ENCODE results near the gene OR11L1. TPM values are rescaled to one million over a fixed set of nuclear protein-coding genes. Genes with fewer than 3 reads are reported as not detected.

OR11L1 gene
- total RNA-seq, 1 experiment from 2014 or later = not detected

- H2AFZ ChIP-seq (ENCODE audit: low read depth, low read length, poor library complexity, severe bottlenecking) = no peak overlapping the region
- H3K27me3 ChIP-seq (ENCODE audit: insufficient read depth, low read length) = no peaks in the 10 kb centered on the region
- ATAC-seq (no peak), DNase-seq (ENCODE audit: low read depth, low spot score) (no peak)
- no peaks in the 10 kb centered on the region for H3K79me2 ChIP-seq (ENCODE audit: insufficient read depth, low read length)
- ChIA-PET CTCF (no interaction called here), RAD21 (ENCODE audit: low non-redundant PET in 1 of 2, low total read pairs in 2 of 2, uncharacterized antibody in 2 of 2, unreplicated experiment in 2 of 2) (no interaction called here), POLR2A (no interaction called here)
- BruUV-seq (replicated peaks) = no TSS peak
- no peaks in the 10 kb centered on the region for H3K4me1 ChIP-seq (ENCODE audit: control insufficient read depth in 1 of 2, insufficient read depth in 2 of 2, low read length in 2 of 2)
- H3K36me3 ChIP-seq (ENCODE audit: control insufficient read depth in 1 of 2, insufficient read depth in 2 of 2, low read length in 2 of 2) = no peaks in the 10 kb centered on the region
- intact Hi-C loops (cut with micrococcal nuclease) = no loop called here
- H3K9me3 ChIP-seq (ENCODE audit: control insufficient read depth in 1 of 2, insufficient read depth in 1 of 2, low read depth in 1 of 2, low read length in 2 of 2) = peaks cover 0 to 1% of the 10 kb centered on the region in 2 experiments; a peak in 2 of 4 replicates
- H3K4me3 ChIP-seq (replicated peaks in 1 of 2; ENCODE audit: low read depth in 1 of 2, low read length in 2 of 2) = no peak overlapping the region
- TF ChIP-seq TCF7L2 (IDR thresholded peaks at IDR 0.05; ENCODE audit: borderline replicate concordance, extremely low read depth, insufficient read depth, insufficient read length) (no peak), ELF1 (IDR thresholded peaks at IDR 0.05; ENCODE audit: borderline replicate concordance, low read depth) (no peak), JUND (IDR thresholded peaks at IDR 0.05) (no peak), CTCF (IDR thresholded peaks at IDR 0.05 in 2 of 3, conservative IDR thresholded peaks at IDR 0.05 in 1 of 3; ENCODE audit: borderline replicate concordance in 1 of 3, insufficient read depth in 1 of 3, low read depth in 2 of 3, low read length in 2 of 3) (no peak), ZFX (IDR thresholded peaks at IDR 0.05) (no peak), CBX3 (IDR thresholded peaks at IDR 0.05; ENCODE audit: low read depth) (no peak)
- H3K9me2 ChIP-seq (ENCODE audit: insufficient read depth) = no peaks in the 10 kb centered on the region
- H3K4me2 ChIP-seq (ENCODE audit: low read length) = no peak overlapping the region
- H3K27ac ChIP-seq (ENCODE audit: low read depth, low read length) = no peak overlapping the region
- no peaks in the 10 kb centered on the region for H4K20me1 ChIP-seq (ENCODE audit: insufficient read depth)
- no peak overlapping the region for H3K9ac ChIP-seq (ENCODE audit: low read length)
Measured at GRCh38 chr1:247883346-247883745, 41.6 kb upstream of the OR11L1 start.

GRCh38 chr1:247865416-247865815, 23.7 kb upstream of the OR11L1 start:
- no peak overlapping the region for H3K9ac ChIP-seq (ENCODE audit: low read length)
- no peak for DNase-seq (ENCODE audit: low read depth, low spot score)
- H3K27me3 ChIP-seq (ENCODE audit: insufficient read depth, low read length) = no peaks in the 10 kb centered on the region
- no peak overlapping the region for H3K4me3 ChIP-seq (replicated peaks in 1 of 2; ENCODE audit: low read depth in 1 of 2, low read length in 2 of 2)
- no peak overlapping the region for H2AFZ ChIP-seq (ENCODE audit: low read depth, low read length, poor library complexity, severe bottlenecking)
- ATAC-seq = no peak
- ChIA-PET RAD21 (ENCODE audit: low non-redundant PET in 1 of 2, low total read pairs in 2 of 2, uncharacterized antibody in 2 of 2, unreplicated experiment in 2 of 2) (no interaction called here), CTCF (no interaction called here), POLR2A (no interaction called here)
- TF ChIP-seq TCF7L2 (IDR thresholded peaks at IDR 0.05; ENCODE audit: borderline replicate concordance, extremely low read depth, insufficient read depth, insufficient read length) (no peak), CEBPB (IDR thresholded peaks at IDR 0.05; ENCODE audit: low read depth) (no peak), CBX3 (IDR thresholded peaks at IDR 0.05; ENCODE audit: low read depth) (no peak), POLR2AphosphoS5 (IDR thresholded peaks at IDR 0.05; ENCODE audit: low read depth, low read length) (no peak), FOSL1 (IDR thresholded peaks at IDR 0.05; ENCODE audit: low read depth) (no peak), SP1 (IDR thresholded peaks at IDR 0.05; ENCODE audit: low read depth) (no peak)
- intact Hi-C loops (cut with micrococcal nuclease) = no loop called here
- H3K9me3 ChIP-seq (ENCODE audit: control insufficient read depth in 1 of 2, insufficient read depth in 1 of 2, low read depth in 1 of 2, low read length in 2 of 2) = peaks cover 5 to 17% of the 10 kb centered on the region in 2 experiments; a peak in 2 of 4 replicates
- no peaks in the 10 kb centered on the region for H4K20me1 ChIP-seq (ENCODE audit: insufficient read depth)
- no peak overlapping the region for H3K27ac ChIP-seq (ENCODE audit: low read depth, low read length)
- H3K9me2 ChIP-seq (ENCODE audit: insufficient read depth) = no peaks in the 10 kb centered on the region
- H3K4me1 ChIP-seq (ENCODE audit: control insufficient read depth in 1 of 2, insufficient read depth in 2 of 2, low read length in 2 of 2) = no peaks in the 10 kb centered on the region
- no peaks in the 10 kb centered on the region for H3K79me2 ChIP-seq (ENCODE audit: insufficient read depth, low read length)
- H3K36me3 ChIP-seq (ENCODE audit: control insufficient read depth in 1 of 2, insufficient read depth in 2 of 2, low read length in 2 of 2) = no peaks in the 10 kb centered on the region
- H3K4me2 ChIP-seq (ENCODE audit: low read length) = no peak overlapping the region
- BruUV-seq (replicated peaks) = no TSS peak
